ENCODE data around the gene MAP3K7CL. TPM values are rescaled to one million over a fixed set of nuclear protein-coding genes. Genes with fewer than 3 reads are reported as not detected.

Gene MAP3K7CL
- total RNA-seq, 1 experiment from 2014 or later = 0.15 TPM

DNA sequence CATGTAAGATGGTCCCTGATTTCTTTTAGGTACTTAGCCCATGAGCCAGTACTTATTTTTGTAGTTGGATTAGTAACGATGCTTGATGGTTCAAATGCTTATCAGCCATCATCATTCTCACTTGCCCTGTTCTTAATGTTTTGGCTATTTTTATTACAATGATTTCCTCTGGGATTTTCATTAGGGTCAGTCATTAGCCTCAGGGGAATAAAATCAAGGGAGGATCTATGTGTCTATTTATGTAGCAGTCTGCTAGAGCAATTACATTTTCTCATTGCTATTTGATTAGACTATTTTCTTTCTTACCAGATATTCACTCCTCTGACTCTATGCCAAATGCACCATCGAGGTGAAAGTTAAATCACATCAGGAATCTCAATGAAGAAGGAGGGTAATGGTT lies 46.1 kb upstream of the MAP3K7CL start (continued):
- TF ChIP-seq, protein P1, sequence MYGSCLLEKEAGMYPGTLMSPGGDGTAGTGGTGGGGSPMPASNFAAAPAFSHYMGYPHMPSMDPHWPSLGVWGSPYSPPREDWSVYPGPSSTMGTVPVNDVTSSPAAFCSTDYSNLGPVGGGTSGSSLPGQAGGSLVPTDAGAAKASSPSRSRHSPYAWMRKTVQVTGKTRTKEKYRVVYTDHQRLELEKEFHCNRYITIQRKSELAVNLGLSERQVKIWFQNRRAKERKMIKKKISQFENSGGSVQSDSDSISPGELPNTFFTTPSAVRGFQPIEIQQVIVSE (CRISPR knock-in tag; IDR thresholded peaks at IDR 0.05; ENCODE audit: borderline replicate concordance) = no peak
- TF ChIP-seq ZNF671 (CRISPR knock-in tag; IDR thresholded peaks at IDR 0.05) (no peak), EMX1 (CRISPR knock-in tag; IDR thresholded peaks at IDR 0.05) (no peak), JUN (CRISPR knock-in tag; IDR thresholded peaks at IDR 0.05) (no peak)

DNA sequence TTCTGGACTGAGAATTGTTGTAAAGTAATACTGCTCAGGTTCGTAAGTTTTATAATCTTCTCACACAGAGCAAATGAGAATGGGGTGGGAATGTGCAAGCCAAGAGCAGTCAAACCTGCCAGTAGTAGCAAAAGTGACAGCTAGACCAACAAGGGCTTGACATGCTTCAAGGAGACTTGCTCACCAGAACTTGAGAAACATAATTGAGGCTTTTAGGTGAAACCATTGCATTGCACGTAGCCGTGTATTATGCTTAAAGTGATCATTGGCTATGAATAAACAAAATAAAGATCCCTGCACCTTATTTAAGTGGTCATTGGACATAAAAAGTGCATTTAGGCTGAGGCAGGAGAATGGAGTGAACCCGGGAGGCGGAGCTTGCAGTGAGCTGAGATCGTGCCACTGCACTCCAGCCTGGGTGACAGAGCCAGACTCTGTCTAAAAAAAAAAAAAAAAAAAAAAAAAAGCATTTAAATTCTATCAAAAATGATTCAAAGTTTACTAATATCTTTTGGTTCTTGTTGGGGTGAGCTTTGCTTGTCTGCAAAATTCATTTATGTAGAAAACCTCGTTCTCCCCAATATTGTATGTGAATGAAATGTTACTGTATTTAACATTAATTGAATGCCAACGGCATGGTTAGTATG lies 45.2 kb upstream of the MAP3K7CL start:
- Mint-ChIP-seq H3K27ac (no peak overlapping the region), H3K4me3 (no peak overlapping the region), H3K36me3 (no peaks in the 10 kb centered on the region), H3K4me1 (peaks cover 6% of the 10 kb centered on the region), H3K27me3 (ENCODE audit: low read depth) (peaks cover 23% of the 10 kb centered on the region), H3K9me3 (no peaks in the 10 kb centered on the region)
- ChIA-PET POLR2A (no interaction called here), CTCF (interaction anchor here (0.6 kb wide), 1 partner anchor 1157 kb away, joined by 3 read pairs; no protein-coding TSS in a partner anchor)
- TF ChIP-seq TP53 (CRISPR knock-in tag; IDR thresholded peaks at IDR 0.05) (no peak), HMGA2 (CRISPR knock-in tag; IDR thresholded peaks at IDR 0.05) (no peak), FOXJ3 (CRISPR knock-in tag; IDR thresholded peaks at IDR 0.05; ENCODE audit: borderline replicate concordance) (no peak), SMAD3 (CRISPR knock-in tag; IDR thresholded peaks at IDR 0.05; ENCODE audit: borderline replicate concordance) (no peak), NR3C1 (CRISPR knock-in tag; conservative IDR thresholded peaks at IDR 0.05; ENCODE audit: low read depth) (no peak), ZNF138 (CRISPR knock-in tag; conservative IDR thresholded peaks at IDR 0.05) (no peak), ZNF232 (CRISPR knock-in tag; IDR thresholded peaks at IDR 0.05) (no peak)
- TF ChIP-seq, protein P2, sequence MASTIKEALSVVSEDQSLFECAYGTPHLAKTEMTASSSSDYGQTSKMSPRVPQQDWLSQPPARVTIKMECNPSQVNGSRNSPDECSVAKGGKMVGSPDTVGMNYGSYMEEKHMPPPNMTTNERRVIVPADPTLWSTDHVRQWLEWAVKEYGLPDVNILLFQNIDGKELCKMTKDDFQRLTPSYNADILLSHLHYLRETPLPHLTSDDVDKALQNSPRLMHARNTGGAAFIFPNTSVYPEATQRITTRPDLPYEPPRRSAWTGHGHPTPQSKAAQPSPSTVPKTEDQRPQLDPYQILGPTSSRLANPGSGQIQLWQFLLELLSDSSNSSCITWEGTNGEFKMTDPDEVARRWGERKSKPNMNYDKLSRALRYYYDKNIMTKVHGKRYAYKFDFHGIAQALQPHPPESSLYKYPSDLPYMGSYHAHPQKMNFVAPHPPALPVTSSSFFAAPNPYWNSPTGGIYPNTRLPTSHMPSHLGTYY (CRISPR knock-in tag; IDR thresholded peaks at IDR 0.05) = no peak
- TF ChIP-seq, protein P3, sequence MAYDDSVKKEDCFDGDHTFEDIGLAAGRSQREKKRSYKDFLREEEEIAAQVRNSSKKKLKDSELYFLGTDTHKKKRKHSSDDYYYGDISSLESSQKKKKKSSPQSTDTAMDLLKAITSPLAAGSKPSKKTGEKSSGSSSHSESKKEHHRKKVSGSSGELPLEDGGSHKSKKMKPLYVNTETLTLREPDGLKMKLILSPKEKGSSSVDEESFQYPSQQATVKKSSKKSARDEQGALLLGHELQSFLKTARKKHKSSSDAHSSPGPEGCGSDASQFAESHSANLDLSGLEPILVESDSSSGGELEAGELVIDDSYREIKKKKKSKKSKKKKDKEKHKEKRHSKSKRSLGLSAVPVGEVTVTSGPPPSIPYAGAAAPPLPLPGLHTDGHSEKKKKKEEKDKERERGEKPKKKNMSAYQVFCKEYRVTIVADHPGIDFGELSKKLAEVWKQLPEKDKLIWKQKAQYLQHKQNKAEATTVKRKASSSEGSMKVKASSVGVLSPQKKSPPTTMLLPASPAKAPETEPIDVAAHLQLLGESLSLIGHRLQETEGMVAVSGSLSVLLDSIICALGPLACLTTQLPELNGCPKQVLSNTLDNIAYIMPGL (CRISPR knock-in tag; IDR thresholded peaks at IDR 0.05) = no peak
- DNase-seq (ENCODE audit: low spot score) (no peak), ATAC-seq (no peak)

DNA sequence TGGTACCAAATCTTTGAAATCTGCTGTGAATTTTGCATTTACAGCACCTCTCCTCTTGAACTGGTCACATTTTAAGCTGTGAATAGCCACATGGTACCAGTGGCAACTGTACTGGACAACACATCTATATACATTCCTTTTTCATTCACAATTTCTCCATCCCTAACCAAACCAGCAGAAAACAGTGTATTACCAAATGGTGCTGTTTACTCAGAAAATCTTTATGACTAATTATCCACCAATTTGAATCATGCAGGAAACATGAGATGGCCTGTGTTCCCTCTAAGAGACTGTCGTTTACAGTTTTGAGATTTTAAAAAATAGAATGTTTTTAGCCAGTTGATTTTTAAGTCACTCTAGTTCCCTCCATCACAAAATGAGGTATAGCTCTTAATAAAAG lies 39.4 kb upstream of the MAP3K7CL start:
- Mint-ChIP-seq H3K4me3 (no peak overlapping the region), H3K27ac (no peak overlapping the region), H3K4me1 (peaks cover 6% of the 10 kb centered on the region), H3K9me3 (no peaks in the 10 kb centered on the region), H3K36me3 (no peaks in the 10 kb centered on the region), H3K27me3 (ENCODE audit: low read depth) (peaks cover 12% of the 10 kb centered on the region)
- POLR2A ChIA-PET = no interaction called here
- CTCF ChIA-PET = interaction anchor here (0.6 to 2.1 kb wide), 4 partner anchors 21 to 396 kb away, joined by 3 to 8 read pairs (median 4); no protein-coding TSS in a partner anchor
- DNase-seq (ENCODE audit: low spot score) = no peak
- TF ChIP-seq NR2C2 (CRISPR knock-in tag; IDR thresholded peaks at IDR 0.05) (no peak), ZBTB21 (CRISPR knock-in tag; IDR thresholded peaks at IDR 0.05; ENCODE audit: borderline replicate concordance) (no peak), SOX15 (CRISPR knock-in tag; IDR thresholded peaks at IDR 0.05) (no peak), RELA (CRISPR knock-in tag; IDR thresholded peaks at IDR 0.05; ENCODE audit: borderline replicate concordance) (no peak)
- TF ChIP-seq, protein P4, sequence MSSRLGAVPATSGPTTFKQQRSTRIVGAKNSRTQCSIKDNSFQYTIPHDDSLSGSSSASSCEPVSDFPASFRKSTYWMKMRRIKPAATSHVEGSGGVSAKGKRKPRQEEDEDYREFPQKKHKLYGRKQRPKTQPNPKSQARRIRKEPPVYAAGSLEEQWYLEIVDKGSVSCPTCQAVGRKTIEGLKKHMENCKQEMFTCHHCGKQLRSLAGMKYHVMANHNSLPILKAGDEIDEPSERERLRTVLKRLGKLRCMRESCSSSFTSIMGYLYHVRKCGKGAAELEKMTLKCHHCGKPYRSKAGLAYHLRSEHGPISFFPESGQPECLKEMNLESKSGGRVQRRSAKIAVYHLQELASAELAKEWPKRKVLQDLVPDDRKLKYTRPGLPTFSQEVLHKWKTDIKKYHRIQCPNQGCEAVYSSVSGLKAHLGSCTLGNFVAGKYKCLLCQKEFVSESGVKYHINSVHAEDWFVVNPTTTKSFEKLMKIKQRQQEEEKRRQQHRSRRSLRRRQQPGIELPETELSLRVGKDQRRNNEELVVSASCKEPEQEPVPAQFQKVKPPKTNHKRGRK (CRISPR knock-in tag; IDR thresholded peaks at IDR 0.05; ENCODE audit: borderline replicate concordance) = no peak
- TF ChIP-seq, protein P5, sequence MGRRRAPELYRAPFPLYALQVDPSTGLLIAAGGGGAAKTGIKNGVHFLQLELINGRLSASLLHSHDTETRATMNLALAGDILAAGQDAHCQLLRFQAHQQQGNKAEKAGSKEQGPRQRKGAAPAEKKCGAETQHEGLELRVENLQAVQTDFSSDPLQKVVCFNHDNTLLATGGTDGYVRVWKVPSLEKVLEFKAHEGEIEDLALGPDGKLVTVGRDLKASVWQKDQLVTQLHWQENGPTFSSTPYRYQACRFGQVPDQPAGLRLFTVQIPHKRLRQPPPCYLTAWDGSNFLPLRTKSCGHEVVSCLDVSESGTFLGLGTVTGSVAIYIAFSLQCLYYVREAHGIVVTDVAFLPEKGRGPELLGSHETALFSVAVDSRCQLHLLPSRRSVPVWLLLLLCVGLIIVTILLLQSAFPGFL (CRISPR knock-in tag; IDR thresholded peaks at IDR 0.05; ENCODE audit: borderline replicate concordance) = no peak
- no peak for ATAC-seq

Measured in WTC11 (cell line).